Adrenal gland (tissue), 12 donors: Measurements from ENCODE around the gene FOLR2. TPM values are rescaled to one million over a fixed set of nuclear protein-coding genes. Genes with fewer than 3 reads are reported as not detected.

Experiments used
- DNase-seq, 7 donors: peaks; one replicate each; pipeline ENCODE4 v3.0.0-alpha.2; 2019 to 2020
- H3K27ac ChIP-seq, 5 donors: fragments of 200-600 bp; sonication (generic) in 4 of 5; 1 replicate in 3 of 5; 2 replicates in 2 of 5; pipeline versions ENCODE4 v1.5.1 to v1.8.0; 2016 to 2020; ENCODE audit warnings: mild to moderate bottlenecking in 1 of 5
- H3K27me3 ChIP-seq: fragments of 200-600 bp; 2 replicates; pipeline ENCODE4 v1.8.0; 2021
- H3K36me3 ChIP-seq, 2 donors: fragments of 200-600 bp; replicated peaks in 1 of 2; 1 replicate in 1 of 2; 2 replicates in 1 of 2; pipeline versions ENCODE4 v1.5.1 to v1.8.0; 2018 to 2022
- H3K4me1 ChIP-seq, 2 donors: fragments of 200-600 bp; replicated peaks in 1 of 2; 1 replicate in 1 of 2; 2 replicates in 1 of 2; pipeline versions ENCODE4 v1.5.1 to v1.8.0; 2018 to 2021
- H3K4me3 ChIP-seq, 4 donors: fragments of 200-600 bp; sonication (generic) in 3 of 4; one replicate each; pipeline ENCODE4 v1.5.1; 2016 to 2018
- H3K9me3 ChIP-seq, 3 donors: fragments of 200-600 bp; sonication (generic) in 1 of 3; replicated peaks in 1 of 3; 1 replicate in 2 of 3; 2 replicates in 1 of 3; pipeline versions ENCODE4 v1.5.1 to v1.8.0; 2016 to 2021
- CTCF ChIP-seq, 6 experiments: fragments of 450-650 bp in 4 of 6; fragments of 200-600 bp in 2 of 6; sonication (generic) in 1 of 6; IDR thresholded peaks; 1 replicate in 5 of 6; 2 replicates in 1 of 6; pipeline versions ENCODE4 v1.5.1 to v1.8.0; 2016 to 2021; ENCODE audit warnings: antibody characterized with exemption in 6 of 6, mild to moderate bottlenecking in 2 of 6, moderate library complexity in 1 of 6
- POLR2A ChIP-seq, 2 donors: fragments of 450-650 bp; IDR thresholded peaks; one replicate each; pipeline ENCODE4 v1.6.1; 2017; ENCODE audit warnings: antibody characterized with exemption in 2 of 2, mild to moderate bottlenecking in 2 of 2, moderate library complexity in 1 of 2
- WGBS, 4 donors: extraction: QIAGEN DNeasy Blood & Tissue Kit in 2 of 4; methylation state at CpG; one replicate each; pipeline versions ENCODE4 v1.1.5 to v1.1.7; 2013 to 2017; 5-methylcytosine and 5-hydroxymethylcytosine counted together
- intact Hi-C, 2 donors: fragments of 100-400 bp; cut with DNase I; formaldehyde crosslinking; loops; one replicate each; pipeline versions ENCODE4 v1.14.1 to v1.15.0; 2022 to 2023
- polyA plus RNA-seq, 3 donors: library from polyadenylated mRNA; stranded (reverse); fragments of 200-250 nt in 2 of 3; fragments of 350-450 nt in 1 of 3; fragmentation: Illumina TruSeq in 1 of 3; extraction: RNeasy Lipid Tissue Mini Kit (QIAGEN cat#74804) in 1 of 3; gene quantifications; one replicate each; pipeline ENCODE4 v1.2.3, GENCODE V29; 2013 to 2014
- total RNA-seq, 9 donors: library from RNA; depleted of rRNA in 4 of 9; stranded (reverse); fragments of >200 nt in 4 of 9; fragments of 120-200 nt in 1 of 9; fragmentation: NEBNext Ultra II Directional in 1 of 9; extraction: Animal tissue kit (Norgen Biotek cat#: 25700) in 1 of 9; gene quantifications; one replicate each; pipeline versions ENCODE4 v1.1.0 to v1.2.4, GENCODE V29; 2013 to 2023
- donor health status: healthy with polysubstance abuse.
- donor health status: Bipolar disorder and iron deficiency.
- donor health status: DM: yes; HTN: yes; CAD: no.
- donor health status: DM: no; HTN: no; CAD: no.
- donor health status: DM: no; HTN: no; CAD: no.
- donor health status: DM: yes; HTN: yes; CAD: no.

The FOLR2 gene
- total and polyA plus RNA-seq, 12 donors: 6.9 to 221 (median 62.3) TPM

- H3K9me3 ChIP-seq: no peaks in the 10 kb centered on the region
- intact Hi-C loops: no loop called here
- TF ChIP-seq CTCF (IDR thresholded peaks at IDR 0.05) (no peak), POLR2A (IDR thresholded peaks at IDR 0.05) (no peak)
- H3K27me3 ChIP-seq: no peaks in the 10 kb centered on the region
- H3K4me3 ChIP-seq: no peak overlapping the region
- peaks cover 8 to 28% of the 10 kb centered on the region in 2 donors for H3K4me1 ChIP-seq
- peaks cover 0 to 63% of the 10 kb centered on the region in 2 donors for H3K36me3 ChIP-seq
- no peak overlapping the region for H3K27ac ChIP-seq
- 93 to 100% (median 96%) methylated on average over 4 to 7 of the region's 7 CpGs for WGBS, 4 donors
- DNase-seq: peak in 2 of 7 donors; percentile 14 to 52
Measured at GRCh38 chr11:72228844-72229231, 12.2 kb downstream of the FOLR2 start.

GRCh38 chr11:72229336-72229924 lies 12.8 kb downstream of the FOLR2 start:
- 92 to 97% (median 93%) methylated on average over 6 to 8 of the region's 8 CpGs for WGBS, 4 donors
- H3K27ac ChIP-seq: no peak overlapping the region
- peaks cover 0 to 69% of the 10 kb centered on the region in 2 donors for H3K36me3 ChIP-seq
- peaks cover 8 to 28% of the 10 kb centered on the region in 2 donors for H3K4me1 ChIP-seq
- no peaks in the 10 kb centered on the region for H3K27me3 ChIP-seq
- TF ChIP-seq CTCF (IDR thresholded peaks at IDR 0.05) (no peak), POLR2A (IDR thresholded peaks at IDR 0.05) (no peak)
- peak in 3 of 7 donors; percentile 12 to 51 (median 20) for DNase-seq
- no peak overlapping the region for H3K4me3 ChIP-seq
- intact Hi-C loops: no loop called here
- H3K9me3 ChIP-seq: no peaks in the 10 kb centered on the region

- intact Hi-C loops: loop anchor here in 1 of 2 donors (10.0 kb wide), 1 partner anchor 215 kb away; no protein-coding TSS in a partner anchor
Measured at GRCh38 chr11:72229925-72230763, 13.6 kb downstream of the FOLR2 start.

More at GRCh38 chr11:72229925-72230763, 13.6 kb downstream of the FOLR2 start:
- Histone ChIP-seq H3K4me1 (peaks cover 7 to 26% of the 10 kb centered on the region in 2 donors), H3K27me3 (no peaks in the 10 kb centered on the region), H3K9me3 (no peaks in the 10 kb centered on the region), H3K27ac (no peak overlapping the region), H3K4me3 (no peak overlapping the region), H3K36me3 (peaks cover 0 to 76% of the 10 kb centered on the region in 2 donors)
- TF ChIP-seq POLR2A (IDR thresholded peaks at IDR 0.05) (no peak), CTCF (IDR thresholded peaks at IDR 0.05) (no peak)
- peak in 3 of 7 donors; percentile 19 to 52 (median 24) for DNase-seq
- 94 to 95% (median 95%) methylated on average over 9 to 21 of the region's 21 CpGs for WGBS, 4 donors
